COLO668 (cell line): Measurements from ENCODE around the gene FIBCD1.
"Not testable (repeated sequence)": the region's sequence is repeated elsewhere in the genome, so short reads cannot be mapped to it uniquely, and the experiment has no call there.

ENCODE experiments used
- DNase-seq: peaks from one replicate; lab custom pipeline; 2025; ENCODE audit not compliant: unreplicated experiment; lab: John Stamatoyannopoulos, UW

Gene FIBCD1

DNA sequence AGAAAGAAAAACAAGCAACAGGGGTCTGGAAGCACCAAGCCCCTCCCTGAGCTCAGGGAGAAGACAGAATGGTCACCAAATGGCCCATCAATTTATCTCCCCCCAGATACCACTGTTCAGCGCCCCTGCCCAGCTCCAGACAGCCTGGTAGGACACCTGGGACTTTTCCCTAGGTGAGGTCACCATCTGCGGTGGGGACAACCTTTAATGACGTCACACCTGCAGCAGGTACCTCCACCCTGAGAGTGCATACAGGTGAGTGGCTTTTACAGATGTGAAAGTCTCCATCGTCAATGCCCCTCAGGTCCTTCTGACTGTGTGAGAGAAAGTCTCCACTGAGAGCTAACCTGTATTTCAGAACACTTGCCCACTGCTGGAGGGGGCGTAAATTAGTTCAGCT, 35.6 kb upstream of the FIBCD1 start:
- DNase-seq: no peak

DNA sequence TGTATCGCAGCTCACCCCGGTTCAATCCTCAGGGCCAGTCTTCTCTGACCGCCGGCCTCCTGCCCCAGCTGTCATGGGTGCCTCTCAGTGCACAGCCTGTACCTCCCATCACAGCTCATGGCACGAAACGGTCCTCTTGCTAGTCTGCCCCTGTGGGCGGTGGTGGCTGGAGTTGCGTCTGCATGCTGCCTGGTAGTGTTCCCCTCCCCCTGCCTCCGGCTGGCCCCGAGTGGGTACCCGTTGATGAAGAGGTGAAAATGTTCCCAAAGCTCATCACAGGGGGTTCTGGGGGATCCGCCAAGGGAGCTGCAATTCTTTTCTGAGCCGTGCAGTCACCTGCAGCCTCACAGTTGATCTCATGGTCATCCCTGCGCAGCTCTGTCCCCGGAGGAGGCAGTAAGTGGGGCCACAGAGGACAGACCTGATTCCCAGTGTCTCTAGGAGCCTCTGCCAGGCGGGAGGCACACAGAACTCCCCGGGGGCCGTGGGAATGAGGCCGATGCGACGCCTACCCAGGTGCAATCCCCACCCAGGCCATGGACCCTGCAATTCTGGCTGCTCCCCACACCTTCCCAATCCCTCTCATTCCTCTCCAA, 34.7 kb upstream of the FIBCD1 start:
- DNase-seq: no peak

DNA sequence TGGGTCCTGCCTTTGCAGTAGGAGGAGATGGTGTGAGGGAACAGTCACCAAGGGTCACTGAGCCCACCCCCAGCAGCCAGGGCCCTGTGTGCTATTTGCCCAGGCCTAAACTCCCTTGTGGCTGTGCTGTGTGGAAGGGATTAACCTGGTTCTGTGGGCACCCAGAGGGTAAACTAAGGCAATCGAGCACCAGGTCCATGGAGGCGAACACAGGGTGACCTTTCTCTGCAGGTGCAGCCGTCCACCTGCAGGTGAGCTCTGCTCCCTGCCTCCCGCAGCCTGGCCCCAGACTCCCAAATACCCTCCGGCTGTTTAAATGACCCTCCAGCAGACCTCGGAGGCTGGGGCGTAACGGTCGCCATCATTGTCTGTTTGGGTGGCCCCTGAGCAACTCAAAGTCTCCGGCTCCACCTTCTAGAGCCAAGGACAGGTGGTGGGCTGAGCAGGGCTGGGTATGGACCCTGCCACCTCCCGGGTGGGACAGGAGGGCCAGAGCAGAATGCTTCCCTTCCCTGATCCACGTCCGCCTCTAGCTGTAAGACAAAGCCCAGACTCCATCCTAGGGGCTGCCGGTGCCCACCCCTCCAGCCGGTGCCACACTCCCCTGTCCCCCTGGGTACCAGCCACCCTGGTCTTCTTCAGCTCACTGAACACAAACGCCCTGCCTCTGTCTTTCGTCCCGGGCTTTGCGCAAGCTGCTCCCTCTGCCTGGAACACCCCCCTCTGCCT, 34.1 kb upstream of the FIBCD1 start:
- no peak for DNase-seq

GRCh38 chr9:130972277-130972956, 33.4 kb upstream of the FIBCD1 start:
- no peak for DNase-seq

DNA sequence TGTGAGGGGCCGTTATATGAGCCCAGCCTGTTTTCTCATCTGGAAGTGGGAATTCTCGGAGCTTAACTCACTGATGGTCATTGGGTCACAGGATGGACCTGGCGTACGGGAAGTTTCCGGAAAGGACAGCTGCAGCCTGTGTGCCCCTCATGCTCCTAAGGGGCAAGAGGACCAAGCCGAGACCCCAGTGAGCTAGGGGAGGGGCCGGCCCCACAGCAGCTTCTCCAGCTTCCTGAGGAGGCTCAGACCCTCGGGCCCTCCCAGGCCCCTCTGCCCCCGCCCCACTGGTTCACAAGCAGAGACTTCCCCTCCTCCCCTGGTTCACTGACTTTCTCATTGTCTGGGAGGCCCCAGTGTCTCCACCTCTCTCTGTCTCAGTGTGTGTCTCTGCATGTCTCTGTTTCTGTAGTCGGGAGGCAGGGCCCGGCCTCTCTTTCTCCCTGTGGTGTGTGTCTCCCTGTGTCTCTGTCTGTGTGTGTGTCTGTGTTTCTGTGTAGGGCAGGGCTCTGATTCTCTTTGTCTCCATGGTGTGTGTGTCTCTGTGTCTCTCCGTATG, 32.3 kb upstream of the FIBCD1 start:
- DNase-seq: no peak

- no peak for DNase-seq
Measured at GRCh38 chr9:130970855-130971254, 31.8 kb upstream of the FIBCD1 start.

GRCh38 chr9:130970052-130970451, 31.0 kb upstream of the FIBCD1 start:
- DNase-seq: no peak

GRCh38 chr9:130965680-130966079, 26.6 kb upstream of the FIBCD1 start:
- DNase-seq: no peak

- DNase-seq: no peak
Measured at GRCh38 chr9:130963916-130964315, 24.9 kb upstream of the FIBCD1 start.

GRCh38 chr9:130963337-130963908, 24.4 kb upstream of the FIBCD1 start:
- DNase-seq: no peak

GRCh38 chr9:130962418-130963316, 23.6 kb upstream of the FIBCD1 start:
- DNase-seq: no peak

DNA sequence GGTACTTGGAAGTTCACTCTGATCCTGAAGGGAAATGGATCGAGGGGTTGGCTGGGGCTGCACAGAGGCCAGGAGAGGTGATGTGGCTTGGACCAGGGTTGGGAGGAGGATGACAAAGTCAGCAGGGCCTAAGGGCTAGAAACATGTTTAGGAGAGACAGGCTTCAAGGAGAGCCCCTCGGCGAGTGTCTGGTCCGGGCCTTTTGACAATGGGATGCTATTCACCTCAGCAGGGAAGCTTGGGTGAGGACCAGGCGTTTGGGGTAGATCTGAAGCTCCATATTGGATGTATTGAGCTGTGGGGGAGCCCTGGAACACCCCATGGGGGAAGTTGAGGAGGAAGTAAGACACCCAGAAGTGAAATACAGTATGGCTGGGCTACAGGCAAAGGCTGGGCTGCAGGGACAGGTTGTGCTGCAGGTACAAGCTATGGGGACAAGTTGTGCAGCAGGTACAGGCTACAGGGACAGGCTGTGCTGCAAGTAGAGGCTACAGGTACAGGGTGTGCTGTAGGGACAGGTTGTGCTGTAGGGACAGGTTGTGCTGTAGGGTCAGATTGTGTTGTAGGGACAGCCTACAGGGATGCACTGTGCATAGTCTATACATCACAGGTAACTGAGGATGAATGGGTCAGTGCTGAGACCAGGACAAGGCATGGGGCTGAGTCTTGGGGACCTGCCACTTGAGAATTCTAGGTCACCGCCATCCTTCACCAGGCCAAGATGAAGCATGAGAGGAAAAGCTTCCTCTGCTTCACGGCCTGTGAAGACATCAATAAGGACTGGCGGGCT, 22.7 kb upstream of the FIBCD1 start:
- DNase-seq: no peak

DNA sequence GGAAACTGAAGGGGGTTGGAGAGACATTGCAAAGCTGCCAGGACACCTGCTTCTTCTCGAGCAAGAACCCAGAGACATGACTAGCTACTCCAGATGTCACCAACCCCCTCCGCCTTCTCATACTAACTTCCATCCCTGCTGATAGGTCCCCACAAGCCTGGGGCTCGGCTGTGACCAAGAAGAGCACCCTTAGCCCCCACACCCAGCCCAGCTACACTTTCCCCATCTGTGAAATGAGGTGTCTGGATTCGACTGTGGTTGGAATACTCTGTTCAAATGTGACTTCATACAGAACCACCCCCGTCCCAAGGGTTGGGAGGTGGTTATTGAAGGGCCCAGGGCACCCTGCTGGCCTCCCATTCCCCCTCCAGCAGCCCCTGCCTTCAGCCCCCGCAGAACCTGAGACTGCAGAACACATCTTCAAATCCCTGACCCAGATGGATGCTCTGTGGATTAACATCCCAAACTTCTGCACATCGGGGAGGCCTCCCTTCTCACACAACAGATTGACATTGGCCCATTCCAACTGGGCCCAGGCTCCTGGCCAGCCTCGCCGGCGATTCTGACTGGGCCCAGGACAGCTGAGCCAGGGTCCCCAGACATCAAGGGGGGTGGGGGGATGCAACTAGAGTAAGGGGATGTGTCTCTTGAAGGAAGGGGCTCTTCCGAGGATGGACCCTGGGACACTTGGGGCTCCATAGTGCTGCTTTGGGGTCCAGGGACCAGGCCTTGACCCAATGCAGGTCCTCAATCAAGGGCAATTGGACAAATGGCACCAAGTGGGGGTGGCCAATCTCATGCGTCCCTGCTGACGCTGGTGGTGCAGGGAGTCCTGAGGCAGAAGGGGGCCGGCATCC, 21.7 kb upstream of the FIBCD1 start:
- DNase-seq: no peak

DNA sequence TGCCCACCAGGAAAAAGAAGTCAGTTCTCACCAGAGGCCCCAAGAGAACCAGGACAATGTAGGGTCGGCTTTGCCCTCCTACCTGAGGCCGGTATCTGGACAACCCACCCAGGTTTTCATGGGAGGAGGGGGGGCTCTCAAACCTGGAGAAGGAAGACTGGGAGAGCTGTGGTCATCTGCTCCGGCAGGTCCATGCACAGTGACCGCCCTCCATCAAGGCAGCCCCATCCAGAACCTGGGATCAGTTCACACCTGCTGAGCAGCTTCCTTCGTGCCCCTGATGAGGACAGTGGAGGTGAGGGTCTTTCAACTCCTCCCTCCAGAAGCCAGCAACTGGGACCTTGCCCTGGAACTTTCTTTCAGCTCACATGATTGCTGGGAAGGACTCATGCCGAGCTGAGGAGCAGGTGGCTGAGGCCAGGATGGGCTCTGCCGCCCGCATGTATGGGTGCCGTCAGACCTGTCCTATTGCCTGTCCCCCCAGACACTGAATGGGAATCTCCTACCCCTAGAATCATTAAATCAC, 20.8 kb upstream of the FIBCD1 start:
- no peak for DNase-seq

GRCh38 chr9:130958564-130958963, 19.5 kb upstream of the FIBCD1 start:
- DNase-seq: not testable (repeated sequence)

- DNase-seq: no peak
Measured at GRCh38 chr9:130957451-130958203, 18.6 kb upstream of the FIBCD1 start.

DNA sequence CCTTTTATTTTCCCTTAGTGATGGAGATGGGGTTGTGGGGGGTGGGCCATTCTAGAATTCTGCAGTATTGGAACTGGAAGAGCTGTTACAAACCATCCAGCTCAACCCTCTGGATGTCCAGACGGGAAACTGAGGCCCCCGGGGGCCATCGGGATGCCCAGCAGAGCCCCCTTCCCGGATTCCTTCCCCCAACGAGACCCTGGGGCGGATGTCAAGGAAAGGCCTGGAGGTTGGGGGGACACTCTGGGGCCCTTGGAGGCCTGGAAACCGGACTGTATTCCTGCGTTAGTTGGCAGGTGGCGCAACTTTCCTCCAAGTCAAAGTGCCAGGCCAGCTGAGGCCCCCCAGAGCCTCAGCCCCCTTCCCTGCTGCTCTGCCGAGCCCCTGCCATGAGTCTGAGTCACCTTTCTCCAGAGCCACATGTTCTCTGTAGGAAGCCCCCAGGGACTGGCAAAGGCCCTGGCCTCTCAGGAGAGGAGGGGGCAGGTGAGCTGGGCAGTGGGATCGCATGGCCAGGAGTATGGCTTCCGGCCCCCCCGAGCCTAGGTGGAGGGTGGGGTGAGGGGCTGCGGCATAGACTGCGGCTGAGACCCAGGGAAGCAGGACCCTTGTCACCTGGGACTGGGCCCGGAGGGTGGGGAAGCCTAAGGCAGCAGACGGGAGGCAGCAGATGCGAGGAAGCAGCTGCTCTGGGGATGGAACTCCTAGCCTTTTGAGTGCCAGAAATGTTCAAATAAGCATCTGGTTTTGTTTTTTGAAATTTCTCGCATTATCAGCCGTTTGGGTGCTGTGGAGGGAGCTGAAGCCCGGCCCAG, 17.8 kb upstream of the FIBCD1 start:
- no peak for DNase-seq
